H1 (cell line): Measurements from ENCODE around the gene CHN2.

ENCODE experiments used
- CBX5 ChIP-seq: fragments of 300-800, 300-1000 bp; sonication (generic); IDR thresholded peaks from 2 replicates; pipeline ENCODE4 v1.7.1; 2016; ENCODE audit warnings: antibody characterized with exemption, low read length, low read depth
- CHD2 ChIP-seq: IDR thresholded peaks from 2 replicates; pipeline ENCODE4 v1.6.1; 2012; ENCODE audit warnings: low read length, improper control_type of control experiment
- EZH2 ChIP-seq: fragments of 200-600 bp; sonication (generic); IDR thresholded peaks from 2 replicates; pipeline ENCODE4 v1.7.1; 2012; ENCODE audit warnings: low read depth, mild to moderate bottlenecking, moderate library complexity, low read length, inconsistent platforms; ENCODE audit not compliant: severe bottlenecking
- FOSL1 ChIP-seq: IDR thresholded peaks from 2 replicates; pipeline ENCODE4 v1.6.1; 2011; ENCODE audit warnings: mild to moderate bottlenecking, low read depth, low read length, moderate library complexity; ENCODE audit not compliant: insufficient read depth
- JUN ChIP-seq: IDR thresholded peaks from 2 replicates; pipeline ENCODE4 v1.6.1; 2011; ENCODE audit warnings: low read depth, mild to moderate bottlenecking, improper control_type of control experiment, low read length
- POLR2A ChIP-seq, 2 experiments: IDR thresholded peaks; 1 replicate in 1 of 2; 2 replicates in 1 of 2; pipeline ENCODE4 v1.6.1; 2011; ENCODE audit warnings: low read depth in 2 of 2, low read length in 2 of 2, mild to moderate bottlenecking in 2 of 2; ENCODE audit errors: control extremely low read depth in 1 of 2
- POLR2AphosphoS5 ChIP-seq: IDR thresholded peaks from 2 replicates; pipeline ENCODE4 v1.6.1; 2011; ENCODE audit warnings: low read depth, low read length
- RFX5 ChIP-seq: IDR thresholded peaks from 2 replicates; pipeline ENCODE4 v1.6.1; 2011; ENCODE audit warnings: low read depth, low read length, improper control_type of control experiment, borderline replicate concordance
- SP1 ChIP-seq: IDR thresholded peaks from 2 replicates; pipeline ENCODE4 v1.6.1; 2011; ENCODE audit warnings: low read depth, low read length
- ZNF274 ChIP-seq: IDR thresholded peaks from 2 replicates; pipeline ENCODE4 v1.7.0; 2012; ENCODE audit warnings: low read length, borderline replicate concordance; ENCODE audit errors: extremely low read depth
- TF ChIP-seq, protein P1 (sequence below), 3 experiments: IDR thresholded peaks; 1 replicate in 2 of 3; 2 replicates in 1 of 3; pipeline versions ENCODE4 v1.5.1 to v1.6.1; 2011; ENCODE audit warnings: low read length in 3 of 3, mild to moderate bottlenecking in 3 of 3, inconsistent platforms in 2 of 3, low read depth in 1 of 3, moderate library complexity in 1 of 3; ENCODE audit not compliant: insufficient read depth in 1 of 3; ENCODE audit errors: control extremely low read depth in 1 of 3

GRCh38 chr7:29254591-29254990 is 60.0 kb downstream of the CHN2 start:
- TF ChIP-seq POLR2AphosphoS5 (no peak), ZNF274 (no peak), FOSL1 (no peak), RFX5 (no peak), CHD2 (no peak), SP1 (no peak), EZH2 (no peak), POLR2A (IDR thresholded peaks at IDR 0.05; ENCODE audit: control extremely low read depth in 1 of 2, low read depth in 2 of 2, low read length in 2 of 2) (no peak), JUN (no peak), CBX5 (no peak)
- TF ChIP-seq, protein P1, sequence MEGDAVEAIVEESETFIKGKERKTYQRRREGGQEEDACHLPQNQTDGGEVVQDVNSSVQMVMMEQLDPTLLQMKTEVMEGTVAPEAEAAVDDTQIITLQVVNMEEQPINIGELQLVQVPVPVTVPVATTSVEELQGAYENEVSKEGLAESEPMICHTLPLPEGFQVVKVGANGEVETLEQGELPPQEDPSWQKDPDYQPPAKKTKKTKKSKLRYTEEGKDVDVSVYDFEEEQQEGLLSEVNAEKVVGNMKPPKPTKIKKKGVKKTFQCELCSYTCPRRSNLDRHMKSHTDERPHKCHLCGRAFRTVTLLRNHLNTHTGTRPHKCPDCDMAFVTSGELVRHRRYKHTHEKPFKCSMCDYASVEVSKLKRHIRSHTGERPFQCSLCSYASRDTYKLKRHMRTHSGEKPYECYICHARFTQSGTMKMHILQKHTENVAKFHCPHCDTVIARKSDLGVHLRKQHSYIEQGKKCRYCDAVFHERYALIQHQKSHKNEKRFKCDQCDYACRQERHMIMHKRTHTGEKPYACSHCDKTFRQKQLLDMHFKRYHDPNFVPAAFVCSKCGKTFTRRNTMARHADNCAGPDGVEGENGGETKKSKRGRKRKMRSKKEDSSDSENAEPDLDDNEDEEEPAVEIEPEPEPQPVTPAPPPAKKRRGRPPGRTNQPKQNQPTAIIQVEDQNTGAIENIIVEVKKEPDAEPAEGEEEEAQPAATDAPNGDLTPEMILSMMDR (IDR thresholded peaks at IDR 0.05; ENCODE audit: control extremely low read depth in 1 of 3, insufficient read depth in 1 of 3, low read depth in 1 of 3, low read length in 3 of 3): no peak
